ENCODE data around the gene CAMK1D. TPM values are rescaled to one million over a fixed set of nuclear protein-coding genes. Genes with fewer than 3 reads are reported as not detected.

The CAMK1D gene
- total RNA-seq, 4 donors from 2014 or later, result 5.6 to 23.9 (median 7.4) TPM

DNA sequence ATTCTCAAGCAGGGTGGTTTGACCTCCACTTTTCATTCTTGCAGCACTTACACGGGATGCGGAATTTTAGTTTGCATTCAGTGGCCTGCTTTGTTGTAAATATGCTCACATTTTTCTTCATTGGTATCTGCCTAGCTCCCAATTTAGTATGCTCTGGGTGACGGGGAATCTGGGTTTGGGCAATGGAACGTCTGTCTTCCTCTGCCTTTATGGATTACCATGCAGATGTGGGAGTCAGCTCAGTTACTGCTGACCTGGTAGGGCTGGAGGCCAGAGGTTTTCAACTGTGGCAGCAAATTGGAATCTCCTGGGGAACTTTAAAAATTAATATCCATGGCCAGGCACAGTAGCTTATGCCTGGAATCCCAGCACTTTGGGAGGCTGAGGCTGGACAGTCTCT lies 161.6 kb downstream of the CAMK1D start:
- Histone ChIP-seq H3K27ac (no peak overlapping the region), H3K36me3 (no peaks in the 10 kb centered on the region), H3K4me1 (no peaks in the 10 kb centered on the region), H3K27me3 (no peaks in the 10 kb centered on the region), H3K9me3 (no peaks in the 10 kb centered on the region), H3K4me3 (no peak overlapping the region)
- DNase-seq, result no peak
- TF ChIP-seq POLR2A (IDR thresholded peaks at IDR 0.05), result no peak
- TF ChIP-seq, protein P1, sequence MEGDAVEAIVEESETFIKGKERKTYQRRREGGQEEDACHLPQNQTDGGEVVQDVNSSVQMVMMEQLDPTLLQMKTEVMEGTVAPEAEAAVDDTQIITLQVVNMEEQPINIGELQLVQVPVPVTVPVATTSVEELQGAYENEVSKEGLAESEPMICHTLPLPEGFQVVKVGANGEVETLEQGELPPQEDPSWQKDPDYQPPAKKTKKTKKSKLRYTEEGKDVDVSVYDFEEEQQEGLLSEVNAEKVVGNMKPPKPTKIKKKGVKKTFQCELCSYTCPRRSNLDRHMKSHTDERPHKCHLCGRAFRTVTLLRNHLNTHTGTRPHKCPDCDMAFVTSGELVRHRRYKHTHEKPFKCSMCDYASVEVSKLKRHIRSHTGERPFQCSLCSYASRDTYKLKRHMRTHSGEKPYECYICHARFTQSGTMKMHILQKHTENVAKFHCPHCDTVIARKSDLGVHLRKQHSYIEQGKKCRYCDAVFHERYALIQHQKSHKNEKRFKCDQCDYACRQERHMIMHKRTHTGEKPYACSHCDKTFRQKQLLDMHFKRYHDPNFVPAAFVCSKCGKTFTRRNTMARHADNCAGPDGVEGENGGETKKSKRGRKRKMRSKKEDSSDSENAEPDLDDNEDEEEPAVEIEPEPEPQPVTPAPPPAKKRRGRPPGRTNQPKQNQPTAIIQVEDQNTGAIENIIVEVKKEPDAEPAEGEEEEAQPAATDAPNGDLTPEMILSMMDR (IDR thresholded peaks at IDR 0.05), result no peak

DNA sequence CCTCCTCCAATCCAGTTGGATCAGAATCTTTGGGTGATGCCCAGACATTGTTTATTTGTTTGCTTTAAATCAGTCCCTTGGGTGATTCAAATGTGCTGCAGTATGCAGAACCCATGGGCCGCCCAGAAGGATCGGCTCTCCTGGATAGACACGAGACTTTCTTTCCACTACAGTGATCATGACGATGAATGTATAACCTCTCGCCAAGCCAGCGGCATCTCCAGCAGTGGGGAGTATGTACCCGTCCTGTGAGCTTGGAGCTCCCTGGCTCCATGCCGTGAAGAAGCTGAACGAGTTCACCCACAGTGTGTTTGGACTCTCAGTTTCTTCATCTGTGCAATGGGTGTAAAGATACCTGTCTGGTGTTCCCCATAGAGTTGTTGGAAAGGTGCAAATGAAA lies 162.3 kb downstream of the CAMK1D start:
- Histone ChIP-seq H3K4me1 (no peaks in the 10 kb centered on the region), H3K27ac (no peak overlapping the region), H3K27me3 (no peaks in the 10 kb centered on the region), H3K4me3 (no peak overlapping the region), H3K36me3 (no peaks in the 10 kb centered on the region), H3K9me3 (no peaks in the 10 kb centered on the region)
- no peak for TF ChIP-seq POLR2A (IDR thresholded peaks at IDR 0.05)
- TF ChIP-seq, protein P1 (IDR thresholded peaks at IDR 0.05), result no peak
- DNase-seq, result no peak

DNA sequence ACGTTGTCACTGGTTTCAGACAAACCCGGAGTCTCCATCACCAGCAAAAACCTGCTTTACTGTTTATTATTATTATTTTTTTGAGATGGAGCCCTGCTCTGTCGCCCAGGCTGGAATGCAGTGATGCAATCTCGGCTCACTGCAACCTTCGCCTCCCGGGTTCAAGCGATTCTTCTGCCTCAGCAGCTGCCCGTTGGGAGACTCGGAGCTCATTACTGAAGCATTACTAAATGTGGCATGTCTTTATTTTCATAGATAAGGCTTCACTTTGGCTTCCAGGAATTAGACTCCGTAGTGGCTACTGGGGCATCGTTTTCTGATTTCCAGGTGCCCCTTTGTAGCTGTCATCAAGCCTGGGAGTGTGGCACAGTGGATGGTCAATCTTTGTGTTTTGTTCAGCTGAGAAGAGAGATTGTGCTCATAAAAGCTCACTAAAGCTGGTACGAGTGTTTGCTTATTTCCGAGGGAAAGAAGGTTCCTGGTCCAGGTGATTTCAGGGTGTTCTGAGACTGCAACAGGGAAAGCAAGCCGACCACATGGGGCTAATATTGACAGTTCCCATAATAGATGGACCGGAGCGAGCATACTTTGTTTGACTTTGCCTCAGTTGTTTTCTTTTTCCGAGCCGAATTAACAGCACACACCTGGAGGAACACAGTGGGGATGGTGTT lies 163.1 kb downstream of the CAMK1D start:
- Histone ChIP-seq H3K36me3 (no peaks in the 10 kb centered on the region), H3K4me3 (no peak overlapping the region), H3K27me3 (no peaks in the 10 kb centered on the region), H3K9me3 (no peaks in the 10 kb centered on the region), H3K4me1 (no peaks in the 10 kb centered on the region), H3K27ac (no peak overlapping the region)
- TF ChIP-seq, protein P1 (IDR thresholded peaks at IDR 0.05), result no peak
- TF ChIP-seq POLR2A (IDR thresholded peaks at IDR 0.05), result no peak
- DNase-seq, result no peak

DNA sequence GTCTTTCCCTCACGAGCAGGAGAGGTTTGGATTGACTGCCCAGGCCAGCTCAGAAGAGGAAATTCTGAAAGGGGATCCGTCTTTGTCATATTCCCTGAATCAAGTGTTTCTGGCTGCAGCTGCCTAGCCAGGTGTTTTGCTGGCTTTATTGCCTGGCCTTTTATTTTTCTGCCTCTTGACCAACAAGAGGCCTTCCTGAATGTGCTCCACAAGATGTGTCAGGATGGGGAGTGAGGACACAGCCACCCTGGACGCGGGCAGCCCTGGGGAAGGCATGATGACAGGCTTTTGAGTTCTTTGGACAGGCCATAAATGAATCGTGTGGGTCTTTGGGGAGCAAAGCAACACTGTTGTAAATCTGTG lies 163.6 kb downstream of the CAMK1D start:
- Histone ChIP-seq H3K4me1 (no peaks in the 10 kb centered on the region), H3K27ac (no peak overlapping the region), H3K27me3 (no peaks in the 10 kb centered on the region), H3K36me3 (no peaks in the 10 kb centered on the region), H3K4me3 (no peak overlapping the region), H3K9me3 (no peaks in the 10 kb centered on the region)
- DNase-seq, result no peak
- TF ChIP-seq, protein P1 (IDR thresholded peaks at IDR 0.05), result no peak
- TF ChIP-seq POLR2A (IDR thresholded peaks at IDR 0.05), result no peak

DNA sequence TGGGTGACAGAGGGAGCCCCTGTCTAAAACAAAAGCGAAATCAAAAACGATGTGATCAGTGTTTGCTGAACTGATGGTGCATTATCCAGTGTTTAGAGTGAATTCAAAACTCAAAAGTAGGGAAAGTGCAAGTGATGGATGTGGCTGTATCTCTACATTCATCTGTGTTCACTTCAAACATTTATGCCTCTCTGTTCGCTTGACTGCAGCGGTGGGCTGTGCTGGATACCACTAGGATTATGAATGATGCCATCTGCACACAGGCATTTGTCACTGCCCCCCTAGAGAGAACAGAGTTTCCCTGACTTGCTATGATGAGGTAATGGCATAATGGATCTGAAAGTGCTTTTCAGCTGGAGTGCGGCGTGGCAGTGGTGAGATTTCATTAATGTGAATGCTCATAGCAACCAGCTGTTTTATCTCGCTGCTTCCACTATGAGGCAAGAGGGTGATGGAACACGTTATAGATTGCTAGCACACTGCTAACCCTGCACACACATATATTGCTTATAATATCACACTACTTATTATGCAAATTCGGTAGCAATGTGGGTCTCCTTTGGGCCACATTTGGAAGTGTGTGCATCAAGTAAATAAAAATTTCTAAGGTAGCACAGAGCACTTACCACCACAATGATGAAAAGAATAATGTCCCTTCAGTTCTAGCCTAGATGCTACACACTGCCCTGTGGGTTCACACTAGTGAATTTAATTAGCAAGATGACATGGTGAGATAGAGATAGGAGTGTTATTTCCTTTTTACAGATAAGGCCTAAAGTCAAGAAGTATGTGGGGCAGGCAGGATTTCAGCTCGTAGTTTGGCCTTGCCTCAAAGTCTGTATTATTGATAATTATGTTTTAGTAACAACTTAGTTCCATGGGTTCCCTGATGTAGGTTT lies 164.7 kb downstream of the CAMK1D start:
- Histone ChIP-seq H3K36me3 (no peaks in the 10 kb centered on the region), H3K4me3 (no peak overlapping the region), H3K9me3 (no peaks in the 10 kb centered on the region), H3K4me1 (no peaks in the 10 kb centered on the region), H3K27ac (no peak overlapping the region), H3K27me3 (no peaks in the 10 kb centered on the region)
- DNase-seq, result no peak
- no peak for TF ChIP-seq POLR2A (IDR thresholded peaks at IDR 0.05)
- TF ChIP-seq, protein P1 (IDR thresholded peaks at IDR 0.05), result no peak
